ENCODE results near the gene RAD51C. TPM values are rescaled to one million over a fixed set of nuclear protein-coding genes. Genes with fewer than 3 reads are reported as not detected.
"Not testable (repeated sequence)": the region's sequence is repeated elsewhere in the genome, so short reads cannot be mapped to it uniquely, and the experiment has no call there.

RAD51C gene
- 32.0 and 36.8 TPM in 2 replicates for total RNA-seq (ENCODE audit: low replicate concordance)
- long read RNA-seq, transcript RAD51C-201 (9 exons, 2,591 nt), result major isoform, 40 of 91 reads
- long read RNA-seq, transcript RAD51C-210 (2 exons, 1,609 nt), result minor isoform, 7 of 91 reads
- long read RNA-seq, partial matches to known transcripts, result 4 of 91 reads
- long read RNA-seq, other reads (novel, unspliced or antisense), result 39 of 91 reads

- peaks cover 4% of the 10 kb centered on the region for H3K36me3 Mint-ChIP-seq
- peak within 1 kb of the TSS; percentile 93 for H3K4me3 Mint-ChIP-seq
These were observed at the start of gene RAD51C for GRCh38 chr17:58692239-58693055. Gene RAD51C, plus strand, starts transcription at chr17:58692602. Its CDS starts 42 bp downstream, at chr17:58692644.

GRCh38 chr17:58643147-58643546, 49.3 kb upstream of the RAD51C start:
- Mint-ChIP-seq H3K9me3 (no peaks in the 10 kb centered on the region), H3K4me1 (ENCODE audit: unreplicated experiment) (no peaks in the 10 kb centered on the region)
- DNase-seq (ENCODE audit: extremely low spot score, unreplicated experiment), result no peak

More at GRCh38 chr17:58692239-58693055, at the start of gene RAD51C:
- Mint-ChIP-seq H3K4me1 (ENCODE audit: unreplicated experiment) (peaks cover 12% of the 10 kb centered on the region), H3K27me3 (no peaks in the 10 kb centered on the region), H3K9me3 (no peaks in the 10 kb centered on the region), H3K27ac (peak within 1 kb of the TSS; percentile 85)
- DNase-seq (ENCODE audit: extremely low spot score, unreplicated experiment), result peak; percentile 84
- no peak for TF ChIP-seq CTCF (conservative IDR thresholded peaks at IDR 0.05)

GRCh38 chr17:58648236-58648635, 44.2 kb upstream of the RAD51C start:
- no peak overlapping the region for H3K4me3 Mint-ChIP-seq
- H3K4me1 Mint-ChIP-seq (ENCODE audit: unreplicated experiment), result no peaks in the 10 kb centered on the region
- TF ChIP-seq CTCF (conservative IDR thresholded peaks at IDR 0.05), result no peak
- H3K27ac Mint-ChIP-seq, result no peak overlapping the region
- no peaks in the 10 kb centered on the region for H3K27me3 Mint-ChIP-seq
- DNase-seq (ENCODE audit: extremely low spot score, unreplicated experiment), result no peak
- no peaks in the 10 kb centered on the region for H3K9me3 Mint-ChIP-seq
- H3K36me3 Mint-ChIP-seq, result no peaks in the 10 kb centered on the region

More at GRCh38 chr17:58643147-58643546, 49.3 kb upstream of the RAD51C start:
- no peak overlapping the region for H3K27ac Mint-ChIP-seq
- no peak for TF ChIP-seq CTCF (conservative IDR thresholded peaks at IDR 0.05)
- H3K4me3 Mint-ChIP-seq, result no peak overlapping the region
- no peaks in the 10 kb centered on the region for H3K36me3 Mint-ChIP-seq
- H3K27me3 Mint-ChIP-seq, result no peaks in the 10 kb centered on the region

- H3K36me3 Mint-ChIP-seq; DNase-seq (ENCODE audit: extremely low spot score, unreplicated experiment); H3K27me3 Mint-ChIP-seq; H3K9me3 Mint-ChIP-seq: not testable (repeated sequence)
- Mint-ChIP-seq H3K27ac (peak overlapping the region; percentile 100), H3K4me3 (peak overlapping the region; percentile 90), H3K4me1 (ENCODE audit: unreplicated experiment) (peaks cover 13% of the 10 kb centered on the region)
These were observed 34.2 kb upstream of the RAD51C start for GRCh38 chr17:58657962-58658803.

GRCh38 chr17:58658804-58659713, 33.3 kb upstream of the RAD51C start:
- H3K36me3 Mint-ChIP-seq, result no peaks in the 10 kb centered on the region
- peaks cover 13% of the 10 kb centered on the region for H3K4me1 Mint-ChIP-seq (ENCODE audit: unreplicated experiment)
- DNase-seq (ENCODE audit: extremely low spot score, unreplicated experiment), result peak; percentile 77
- peaks cover 4% of the 10 kb centered on the region for H3K9me3 Mint-ChIP-seq
- peak overlapping the region; percentile 100 for H3K27ac Mint-ChIP-seq
- peaks cover 6% of the 10 kb centered on the region for H3K27me3 Mint-ChIP-seq
- TF ChIP-seq CTCF (conservative IDR thresholded peaks at IDR 0.05), result no peak
- peak overlapping the region; percentile 90 for H3K4me3 Mint-ChIP-seq

GRCh38 chr17:58659714-58660084, 32.7 kb upstream of the RAD51C start:
- Mint-ChIP-seq H3K4me3 (peak overlapping the region; percentile 90), H3K27ac (peak overlapping the region; percentile 100), H3K4me1 (ENCODE audit: unreplicated experiment) (peaks cover 13% of the 10 kb centered on the region)
- not testable (repeated sequence) for DNase-seq (ENCODE audit: extremely low spot score, unreplicated experiment); H3K36me3 Mint-ChIP-seq; H3K27me3 Mint-ChIP-seq; H3K9me3 Mint-ChIP-seq
